HEK293T (cell line): Measurements from ENCODE around the gene AKT2.
A peak's percentile ranks its signal among the peaks of the same experiment; 100 is the strongest.
"Not testable (repeated sequence)": the region's sequence is repeated elsewhere in the genome, so short reads cannot be mapped to it uniquely, and the experiment has no call there.

Source experiments
- CTCF ChIA-PET: fragments of 350-600 bp; formaldehyde crosslinking; extraction: SDS; loops from one replicate; lab custom pipeline; 2021; ENCODE audit warnings: antibody characterized with exemption, inconsistent platforms; lab: Yijun Ruan, JAX
- POLR2A ChIA-PET: fragments of 350-600 bp; formaldehyde crosslinking; extraction: SDS; loops from one replicate; lab custom pipeline; 2020; ENCODE audit warnings: antibody characterized with exemption, inconsistent platforms; lab: Yijun Ruan, JAX
- DNase-seq: peaks from one replicate; pipeline ENCODE4 v3.0.0; 2012; ENCODE audit warnings: mixed read lengths; ENCODE audit errors: extremely low spot score
- ARNT ChIP-seq: fragments of 450-650 bp; IDR thresholded peaks from 2 replicates; pipeline ENCODE4 v1.6.1; 2017; ENCODE audit warnings: mild to moderate bottlenecking
- BHLHE40 ChIP-seq: fragments of 450-650 bp; IDR thresholded peaks from 2 replicates; pipeline ENCODE4 v1.6.1; 2016; ENCODE audit warnings: mild to moderate bottlenecking, moderate library complexity, borderline replicate concordance
- CTBP1 ChIP-seq: fragments of 450-650 bp; IDR thresholded peaks from 2 replicates; pipeline ENCODE4 v1.6.1; 2016; ENCODE audit warnings: borderline replicate concordance
- ELF4 ChIP-seq: fragments of 450-650 bp; IDR thresholded peaks from 2 replicates; pipeline ENCODE4 v1.6.1; 2017; ENCODE audit warnings: antibody characterized with exemption
- FOXA1 ChIP-seq: fragments of 450-650 bp; IDR thresholded peaks from 2 replicates; pipeline ENCODE4 v1.6.1; 2016; ENCODE audit warnings: mild to moderate bottlenecking
- FOXK2 ChIP-seq: fragments of 450-650 bp; IDR thresholded peaks from 2 replicates; pipeline ENCODE4 v1.6.1; 2016; ENCODE audit warnings: mild to moderate bottlenecking
- FOXM1 ChIP-seq: fragments of 450-650 bp; IDR thresholded peaks from 2 replicates; pipeline ENCODE4 v1.6.1; 2017; ENCODE audit warnings: mild to moderate bottlenecking, borderline replicate concordance
- HDGF ChIP-seq: fragments of 450-650 bp; IDR thresholded peaks from 2 replicates; pipeline ENCODE4 v1.6.1; 2017; ENCODE audit warnings: antibody characterized with exemption, borderline replicate concordance
- L3MBTL2 ChIP-seq: fragments of 450-650 bp; conservative IDR thresholded peaks from 2 replicates; pipeline ENCODE4 v1.6.1; 2016; ENCODE audit warnings: mild to moderate bottlenecking
- LEF1 ChIP-seq: fragments of 450-650 bp; IDR thresholded peaks from 2 replicates; pipeline ENCODE4 v1.6.1; 2017; ENCODE audit warnings: mild to moderate bottlenecking, borderline replicate concordance
- NFRKB ChIP-seq: fragments of 450-650 bp; IDR thresholded peaks from 2 replicates; pipeline ENCODE4 v1.6.1; 2016; ENCODE audit warnings: mild to moderate bottlenecking, moderate library complexity
- SP1 ChIP-seq: fragments of 450-650 bp; IDR thresholded peaks from 2 replicates; pipeline ENCODE4 v1.6.1; 2017
- SUZ12 ChIP-seq: fragments of 450-650 bp; IDR thresholded peaks from 2 replicates; pipeline ENCODE4 v1.6.1; 2016; ENCODE audit warnings: mild to moderate bottlenecking
- TARDBP ChIP-seq: fragments of 450-650 bp; IDR thresholded peaks from 2 replicates; pipeline ENCODE4 v1.6.1; 2016
- ZNF384 ChIP-seq: fragments of 450-650 bp; IDR thresholded peaks from 2 replicates; pipeline ENCODE4 v1.6.1; 2016
- TF ChIP-seq, protein P1 (sequence below): fragments of 450-650 bp; IDR thresholded peaks from 2 replicates; pipeline ENCODE4 v1.6.1; 2016

The AKT2 gene

GRCh38 chr19:40223135-40223822 is 61.9 kb downstream of the AKT2 start:
- DNase-seq = no peak
- CTCF ChIA-PET = no interaction called here
- no peak for TF ChIP-seq FOXM1
- TF ChIP-seq SUZ12 = no peak
- TF ChIP-seq LEF1 = no peak
- no peak for TF ChIP-seq BHLHE40
- TF ChIP-seq ELF4 = no peak
- no peak for TF ChIP-seq HDGF
- TF ChIP-seq CTBP1 = no peak
- TF ChIP-seq ARNT = no peak
- TF ChIP-seq FOXA1 = no peak
- no peak for TF ChIP-seq NFRKB
- TF ChIP-seq L3MBTL2 = no peak
- no peak for TF ChIP-seq SP1
- TF ChIP-seq, protein P1, sequence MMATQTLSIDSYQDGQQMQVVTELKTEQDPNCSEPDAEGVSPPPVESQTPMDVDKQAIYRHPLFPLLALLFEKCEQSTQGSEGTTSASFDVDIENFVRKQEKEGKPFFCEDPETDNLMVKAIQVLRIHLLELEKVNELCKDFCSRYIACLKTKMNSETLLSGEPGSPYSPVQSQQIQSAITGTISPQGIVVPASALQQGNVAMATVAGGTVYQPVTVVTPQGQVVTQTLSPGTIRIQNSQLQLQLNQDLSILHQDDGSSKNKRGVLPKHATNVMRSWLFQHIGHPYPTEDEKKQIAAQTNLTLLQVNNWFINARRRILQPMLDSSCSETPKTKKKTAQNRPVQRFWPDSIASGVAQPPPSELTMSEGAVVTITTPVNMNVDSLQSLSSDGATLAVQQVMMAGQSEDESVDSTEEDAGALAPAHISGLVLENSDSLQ = no peak
- TF ChIP-seq FOXK2 = no peak
- no peak for TF ChIP-seq ZNF384
- TF ChIP-seq TARDBP = no peak
- POLR2A ChIA-PET = no interaction called here

DNA sequence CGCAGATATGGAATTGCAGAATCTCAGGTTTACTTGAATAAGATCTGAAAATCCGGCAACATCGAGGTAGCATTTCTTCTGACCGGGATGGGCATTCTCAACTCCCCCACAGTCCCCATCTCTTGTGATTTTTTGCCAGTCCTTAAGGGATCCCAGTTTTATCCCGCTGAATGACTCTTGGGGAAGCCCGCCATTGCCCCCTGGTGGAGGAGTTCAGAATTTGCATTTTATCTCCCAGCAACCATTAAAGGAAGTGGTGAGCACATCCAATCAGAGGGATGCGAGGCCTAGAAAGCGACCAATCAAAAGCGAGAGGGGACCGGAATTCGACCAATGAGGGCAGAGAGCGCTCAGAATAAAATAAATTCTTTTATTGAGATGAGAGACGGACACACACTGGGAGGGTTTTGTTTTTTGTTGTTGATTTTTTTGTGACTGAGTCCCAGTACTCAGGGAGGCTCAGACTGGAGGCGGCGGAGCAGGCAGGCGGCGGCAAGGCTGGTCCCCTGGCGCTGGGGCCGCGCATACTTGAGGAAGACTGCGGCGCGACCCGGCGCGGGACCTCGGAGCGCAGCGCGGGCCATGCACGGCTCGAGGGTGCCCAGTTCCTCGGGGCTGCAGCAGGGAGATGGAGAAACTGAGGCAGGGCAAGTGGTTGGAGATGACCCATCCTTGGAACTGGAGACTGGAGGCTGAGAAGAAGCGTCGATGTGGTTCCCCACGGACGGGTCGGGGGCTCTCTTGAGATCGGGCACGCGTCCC is 63.1 kb downstream of the AKT2 start:
- DNase-seq = peak; percentile 89
- TF ChIP-seq BHLHE40 (no peak), ELF4 (no peak), ARNT (no peak), HDGF (no peak), TARDBP (no peak), SUZ12 (no peak), LEF1 (no peak), FOXA1 (no peak), ZNF384 (no peak), NFRKB (no peak), L3MBTL2 (no peak), SP1 (no peak), FOXK2 (no peak), CTBP1 (no peak), FOXM1 (no peak)
- TF ChIP-seq, protein P1 = no peak
- POLR2A ChIA-PET = no interaction called here
- CTCF ChIA-PET = no interaction called here

DNA sequence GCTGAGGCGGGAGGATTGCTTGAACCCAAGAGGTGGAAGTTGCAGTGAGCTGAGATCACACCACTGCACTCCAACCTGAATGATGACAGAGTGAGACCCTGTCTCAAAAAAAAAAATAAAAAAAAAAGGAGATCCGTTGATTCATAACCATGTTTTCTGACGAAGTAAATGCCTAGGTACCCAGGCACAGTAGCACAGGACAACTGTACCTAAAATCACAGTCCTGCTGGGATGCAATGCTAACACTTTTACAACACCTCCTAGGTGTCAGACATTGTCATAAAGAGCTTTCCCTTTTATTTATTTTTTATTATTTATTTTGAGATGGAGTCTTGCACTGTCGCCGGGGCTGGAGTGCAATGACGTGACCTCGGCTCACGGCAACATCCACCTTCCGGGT is 64.5 kb downstream of the AKT2 start:
- POLR2A ChIA-PET = no interaction called here
- TF ChIP-seq ZNF384 (no peak), SP1 (no peak), ARNT (no peak), SUZ12 (no peak), FOXA1 (no peak), LEF1 (no peak), L3MBTL2 (no peak), BHLHE40 (no peak), TARDBP (no peak), ELF4 (no peak), CTBP1 (no peak), HDGF (no peak), FOXK2 (no peak)
- DNase-seq = no peak
- CTCF ChIA-PET = interaction anchor here (1.0 to 1.8 kb wide), 2 partner anchors 27 to 29 kb away, joined by 3 to 5 read pairs; partner anchors contain the start of gene MAP3K10

GRCh38 chr19:40219721-40220276 is 65.3 kb downstream of the AKT2 start:
- DNase-seq = no peak
- TF ChIP-seq CTBP1 = no peak
- no peak for TF ChIP-seq FOXA1
- no peak for TF ChIP-seq TARDBP
- no peak for TF ChIP-seq ELF4
- no peak for TF ChIP-seq BHLHE40
- no peak for TF ChIP-seq FOXK2
- TF ChIP-seq ARNT = no peak
- TF ChIP-seq SUZ12 = no peak
- TF ChIP-seq ZNF384 = no peak
- POLR2A ChIA-PET = no interaction called here
- CTCF ChIA-PET = interaction anchor here (0.6 to 1.8 kb wide), 3 partner anchors 26 to 925 kb away, joined by 3 to 5 read pairs (median 3); partner anchors contain the start of gene MAP3K10

- POLR2A ChIA-PET = not testable (repeated sequence)
- CTCF ChIA-PET = interaction anchor here (0.6 to 1.8 kb wide), 2 partner anchors 25 to 925 kb away, joined by 3 to 5 read pairs; no protein-coding TSS in a partner anchor
Observed at GRCh38 chr19:40219029-40219428, 66.1 kb downstream of the AKT2 start.

More at GRCh38 chr19:40219029-40219428, 66.1 kb downstream of the AKT2 start:
- not testable (repeated sequence) for DNase-seq
